ENCODE results near the gene PTPRK. TPM values are rescaled to one million over a fixed set of nuclear protein-coding genes. Genes with fewer than 3 reads are reported as not detected.

PTPRK gene
- total RNA-seq, 2 experiments from 2014 or later, result 1.7 to 2.5 TPM

DNA sequence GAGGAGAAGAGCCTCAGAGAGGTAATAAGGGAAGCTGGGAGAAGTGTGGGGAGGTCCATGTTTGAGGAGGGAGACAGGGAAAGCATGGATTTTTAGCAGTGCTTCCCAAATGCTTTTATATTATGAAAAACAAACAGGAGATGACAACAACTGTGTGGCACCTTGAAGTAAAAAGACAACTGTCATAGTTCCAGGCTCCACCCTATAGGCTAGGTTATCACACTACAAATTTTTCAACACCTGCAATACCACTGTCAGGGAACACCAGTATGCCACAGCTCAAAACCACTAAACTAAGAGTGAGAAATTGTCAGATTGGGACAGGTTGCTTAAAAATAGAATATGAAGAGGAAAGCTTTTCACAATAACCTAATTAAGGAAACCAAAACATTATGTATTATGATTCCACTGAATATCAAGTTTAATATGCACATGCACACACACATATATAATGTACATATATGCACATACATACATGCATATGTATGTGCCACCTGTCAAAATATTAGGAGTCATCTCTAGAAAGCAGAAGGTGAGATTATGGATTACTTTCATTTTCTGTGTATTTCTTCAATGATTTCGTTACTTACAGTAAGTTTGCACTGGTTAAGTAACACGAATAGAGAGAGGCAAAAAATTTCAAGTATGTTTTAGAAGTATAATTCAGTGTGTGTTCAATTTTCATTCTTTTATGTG, 261.2 kb downstream of the PTPRK start:
- POLR2A ChIA-PET, result no interaction called here
- H3K4me3 Mint-ChIP-seq, result peak overlapping the region; percentile 64
- H3K36me3 Mint-ChIP-seq (ENCODE audit: low read depth), result peaks cover 8% of the 10 kb centered on the region
- peaks cover 29% of the 10 kb centered on the region for H3K4me1 Mint-ChIP-seq
- H3K27ac Mint-ChIP-seq, result peak overlapping the region; percentile 87
- H3K9me3 Mint-ChIP-seq, result peaks cover 4% of the 10 kb centered on the region
- DNase-seq, result peak; percentile 9
- CTCF ChIA-PET, result no interaction called here
- no peaks in the 10 kb centered on the region for H3K27me3 Mint-ChIP-seq

GRCh38 chr6:128256095-128256494, 264.3 kb downstream of the PTPRK start:
- peaks cover 2% of the 10 kb centered on the region for H3K9me3 Mint-ChIP-seq
- no peak for DNase-seq
- H3K27ac Mint-ChIP-seq, result no peak overlapping the region
- H3K27me3 Mint-ChIP-seq, result no peaks in the 10 kb centered on the region
- no peaks in the 10 kb centered on the region for H3K36me3 Mint-ChIP-seq (ENCODE audit: low read depth)
- no peak overlapping the region for H3K4me3 Mint-ChIP-seq
- H3K4me1 Mint-ChIP-seq, result peaks cover 45% of the 10 kb centered on the region
- ChIA-PET CTCF (no interaction called here), POLR2A (no interaction called here)

GRCh38 chr6:128252341-128253176, 267.8 kb downstream of the PTPRK start:
- Mint-ChIP-seq H3K4me3 (no peak overlapping the region), H3K27ac (no peak overlapping the region), H3K9me3 (peaks cover 4% of the 10 kb centered on the region), H3K36me3 (ENCODE audit: low read depth) (peaks cover 5% of the 10 kb centered on the region), H3K27me3 (no peaks in the 10 kb centered on the region), H3K4me1 (peaks cover 17% of the 10 kb centered on the region)
- ChIA-PET POLR2A (no interaction called here), CTCF (no interaction called here)
- DNase-seq, result no peak

DNA sequence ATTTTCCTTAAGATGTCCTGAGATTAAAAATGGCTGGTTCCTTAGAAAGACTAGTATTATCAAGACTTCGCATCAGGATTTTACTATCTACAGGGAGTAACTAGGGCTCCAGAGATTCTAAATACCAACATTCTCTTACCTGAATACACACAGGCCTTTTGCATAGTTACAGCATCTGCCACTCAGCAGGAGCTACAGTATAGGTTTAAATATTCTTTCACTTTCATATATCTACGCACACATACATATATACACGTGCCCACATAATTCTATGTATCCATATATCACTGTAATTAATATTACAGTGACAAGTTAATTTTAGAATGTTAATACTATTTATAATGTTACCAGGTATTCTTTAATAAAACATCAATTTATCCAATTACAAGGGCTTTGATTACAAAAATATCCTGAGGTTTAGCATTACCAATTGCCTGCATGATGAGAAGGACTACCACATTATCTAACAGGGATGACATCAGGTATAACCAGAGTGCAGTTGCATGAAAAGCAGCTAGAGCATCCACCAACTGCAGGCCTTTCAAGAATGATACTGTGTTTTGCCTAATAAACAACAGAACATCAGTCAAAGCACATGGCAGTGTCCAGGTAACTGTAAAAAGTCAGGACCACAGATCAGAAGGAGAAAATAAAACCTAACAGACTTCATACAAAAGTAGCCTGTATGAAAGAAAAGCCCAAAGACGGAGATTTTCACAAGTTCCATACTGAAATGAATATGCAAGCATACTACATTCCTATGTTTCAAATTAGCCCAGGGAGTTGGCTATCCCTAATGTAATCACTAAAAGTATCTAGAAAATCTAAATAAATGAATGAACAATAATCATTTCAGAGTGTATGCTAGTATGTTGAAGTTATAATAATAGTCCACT, 268.7 kb downstream of the PTPRK start:
- Mint-ChIP-seq H3K27me3 (no peaks in the 10 kb centered on the region), H3K9me3 (peaks cover 3% of the 10 kb centered on the region), H3K4me1 (peaks cover 16% of the 10 kb centered on the region), H3K4me3 (no peak overlapping the region), H3K27ac (no peak overlapping the region), H3K36me3 (ENCODE audit: low read depth) (peaks cover 5% of the 10 kb centered on the region)
- no peak for DNase-seq
- POLR2A ChIA-PET, result no interaction called here
- CTCF ChIA-PET, result interaction anchor here (0.6 to 0.7 kb wide), 2 partner anchors 27 to 421 kb away, joined by 3 to 4 read pairs; no protein-coding TSS in a partner anchor

DNA sequence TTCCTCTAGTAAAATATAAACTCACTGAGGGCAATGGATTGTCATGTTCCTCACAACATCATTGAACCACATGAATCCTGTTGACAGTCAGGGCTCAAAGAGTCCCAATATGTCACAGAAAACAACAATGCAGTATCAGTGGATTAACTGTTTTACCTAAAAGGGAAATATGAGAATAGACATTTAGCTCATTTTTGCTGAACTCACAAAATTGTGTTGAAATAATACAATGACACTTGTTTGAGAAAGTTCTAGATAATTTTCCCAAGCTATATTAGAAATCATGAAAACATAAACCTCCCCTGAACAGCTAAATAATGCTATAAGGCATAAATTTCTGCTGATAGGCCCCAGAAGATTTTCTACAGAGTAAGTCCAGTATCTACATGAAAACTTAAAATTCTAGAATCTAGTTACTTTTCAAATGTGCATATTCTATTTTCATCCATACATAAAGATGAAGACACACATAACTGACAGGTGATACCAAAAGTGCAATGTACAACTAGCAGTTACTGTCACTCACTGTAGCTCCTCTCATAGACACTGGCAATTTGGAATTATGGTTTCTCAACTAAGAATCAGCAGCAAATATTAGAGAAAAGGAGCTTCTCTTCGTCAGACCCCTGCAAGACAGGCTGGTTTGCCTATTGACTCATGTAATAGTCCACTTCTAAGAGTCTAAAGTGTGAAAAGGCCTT, 269.9 kb downstream of the PTPRK start:
- no peak for DNase-seq
- POLR2A ChIA-PET, result no interaction called here
- CTCF ChIA-PET, result interaction anchor here (0.6 to 0.7 kb wide), 2 partner anchors 28 to 420 kb away, joined by 3 to 4 read pairs; no protein-coding TSS in a partner anchor
- H3K4me3 Mint-ChIP-seq, result no peak overlapping the region
- H3K36me3 Mint-ChIP-seq (ENCODE audit: low read depth), result peaks cover 5% of the 10 kb centered on the region
- H3K27ac Mint-ChIP-seq, result no peak overlapping the region
- peaks cover 2% of the 10 kb centered on the region for H3K9me3 Mint-ChIP-seq
- no peaks in the 10 kb centered on the region for H3K27me3 Mint-ChIP-seq
- peaks cover 15% of the 10 kb centered on the region for H3K4me1 Mint-ChIP-seq

DNA sequence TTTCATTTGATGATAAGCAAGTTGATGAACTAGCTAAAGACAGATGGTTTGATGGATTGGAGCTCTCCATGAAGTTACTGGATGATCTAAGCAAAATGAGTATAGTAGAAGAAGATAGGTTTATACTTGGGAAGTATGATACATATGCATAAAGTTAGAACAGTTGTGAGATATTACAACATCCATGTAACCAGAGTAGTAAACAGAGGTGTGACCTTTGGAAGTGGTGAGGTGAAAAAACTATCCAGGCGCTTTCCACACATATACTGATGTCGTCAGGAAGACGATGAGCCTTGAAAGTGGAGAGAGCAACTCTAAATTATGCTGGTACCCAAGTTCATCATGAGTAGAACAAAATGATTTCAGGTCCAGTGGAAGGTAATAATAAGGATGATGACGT, 271.0 kb downstream of the PTPRK start:
- POLR2A ChIA-PET, result no interaction called here
- CTCF ChIA-PET, result interaction anchor here (0.6 kb wide), 1 partner anchor 28 kb away, joined by 3 read pairs; no protein-coding TSS in a partner anchor
- Mint-ChIP-seq H3K27me3 (no peaks in the 10 kb centered on the region), H3K36me3 (ENCODE audit: low read depth) (peaks cover 5% of the 10 kb centered on the region), H3K9me3 (peaks cover 4% of the 10 kb centered on the region), H3K4me1 (peaks cover 15% of the 10 kb centered on the region), H3K4me3 (no peak overlapping the region), H3K27ac (no peak overlapping the region)
- no peak for DNase-seq

- H3K27me3 Mint-ChIP-seq, result no peaks in the 10 kb centered on the region
- no peak overlapping the region for H3K27ac Mint-ChIP-seq
- H3K9me3 Mint-ChIP-seq, result peaks cover 8% of the 10 kb centered on the region
- H3K36me3 Mint-ChIP-seq (ENCODE audit: low read depth), result peaks cover 5% of the 10 kb centered on the region
- no peak for DNase-seq
- peaks cover 3% of the 10 kb centered on the region for H3K4me1 Mint-ChIP-seq
- H3K4me3 Mint-ChIP-seq, result no peak overlapping the region
- ChIA-PET CTCF (interaction anchor here (0.6 kb wide), 1 partner anchor 294 kb away, joined by 5 read pairs; no protein-coding TSS in a partner anchor), POLR2A (no interaction called here)
Observed at GRCh38 chr6:128246472-128247260, 273.7 kb downstream of the PTPRK start.

GRCh38 chr6:128244751-128245405, 275.5 kb downstream of the PTPRK start:
- Mint-ChIP-seq H3K27ac (no peak overlapping the region), H3K9me3 (peaks cover 8% of the 10 kb centered on the region), H3K36me3 (ENCODE audit: low read depth) (peaks cover 5% of the 10 kb centered on the region), H3K4me3 (no peak overlapping the region), H3K27me3 (no peaks in the 10 kb centered on the region), H3K4me1 (peaks cover 5% of the 10 kb centered on the region)
- CTCF ChIA-PET, result interaction anchor here (0.5 kb wide), 1 partner anchor 70 kb away, joined by 5 read pairs; no protein-coding TSS in a partner anchor
- DNase-seq, result no peak
- POLR2A ChIA-PET, result no interaction called here

- no peak overlapping the region for H3K4me3 Mint-ChIP-seq
- H3K4me1 Mint-ChIP-seq, result peaks cover 6% of the 10 kb centered on the region
Observed at GRCh38 chr6:128242765-128243403, 277.5 kb downstream of the PTPRK start.

DNA sequence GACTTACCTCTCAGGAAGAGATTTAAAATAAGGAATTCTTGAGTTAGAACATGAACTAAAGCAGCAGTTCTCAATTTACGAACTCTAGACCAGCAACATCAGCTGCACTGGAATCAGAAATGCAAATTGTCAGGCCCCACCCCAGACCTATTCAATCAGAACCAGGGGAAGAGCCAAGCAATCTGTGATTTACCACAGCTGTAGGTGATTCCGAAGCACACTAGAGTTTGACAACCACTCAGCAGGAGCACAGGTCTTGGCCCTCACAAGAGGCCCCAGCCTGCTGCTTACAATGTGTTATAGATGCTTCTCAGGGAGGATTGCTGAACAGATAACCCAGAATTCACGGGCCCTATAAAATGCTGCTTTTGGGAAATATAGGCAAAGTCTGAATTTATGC, 279.2 kb downstream of the PTPRK start:
- no peak for DNase-seq
- no peaks in the 10 kb centered on the region for H3K36me3 Mint-ChIP-seq (ENCODE audit: low read depth)
- CTCF ChIA-PET, result no interaction called here
- H3K27me3 Mint-ChIP-seq, result no peaks in the 10 kb centered on the region
- peaks cover 6% of the 10 kb centered on the region for H3K9me3 Mint-ChIP-seq
- peaks cover 6% of the 10 kb centered on the region for H3K4me1 Mint-ChIP-seq
- H3K4me3 Mint-ChIP-seq, result no peak overlapping the region
- POLR2A ChIA-PET, result no interaction called here
- no peak overlapping the region for H3K27ac Mint-ChIP-seq

More at GRCh38 chr6:128242765-128243403, 277.5 kb downstream of the PTPRK start:
- no peak for DNase-seq
- Mint-ChIP-seq H3K9me3 (peaks cover 6% of the 10 kb centered on the region), H3K27ac (no peak overlapping the region), H3K27me3 (no peaks in the 10 kb centered on the region), H3K36me3 (ENCODE audit: low read depth) (no peaks in the 10 kb centered on the region)
- ChIA-PET POLR2A (no interaction called here), CTCF (no interaction called here)

GRCh38 chr6:128240024-128240428, 280.4 kb downstream of the PTPRK start:
- DNase-seq, result no peak
- CTCF ChIA-PET, result no interaction called here
- H3K27me3 Mint-ChIP-seq, result no peaks in the 10 kb centered on the region
- H3K36me3 Mint-ChIP-seq (ENCODE audit: low read depth), result no peaks in the 10 kb centered on the region
- H3K4me3 Mint-ChIP-seq, result no peak overlapping the region
- H3K9me3 Mint-ChIP-seq, result peaks cover 6% of the 10 kb centered on the region
- H3K4me1 Mint-ChIP-seq, result peaks cover 6% of the 10 kb centered on the region
- no peak overlapping the region for H3K27ac Mint-ChIP-seq
- POLR2A ChIA-PET, result interaction anchor here (0.7 kb wide), 1 partner anchor 121 kb away, joined by 4 read pairs; no protein-coding TSS in a partner anchor

Measured in activated CD4-positive, alpha-beta T cell treated with anti-CD3 and anti-CD28 coated beads, Interleukin-2, amount 10 ng/mL, durations not matched to agents 7 days and 5 days (primary cell).